NCI-H345 treated with DMSO at 0.1 percent for 48 hours (cell line): ENCODE measurements around the gene PRM3.

ENCODE experiments used
- DNase-seq: peaks from one replicate; lab custom pipeline; 2025; ENCODE audit not compliant: unreplicated experiment; lab: John Stamatoyannopoulos, UW

PRM3 gene

DNA sequence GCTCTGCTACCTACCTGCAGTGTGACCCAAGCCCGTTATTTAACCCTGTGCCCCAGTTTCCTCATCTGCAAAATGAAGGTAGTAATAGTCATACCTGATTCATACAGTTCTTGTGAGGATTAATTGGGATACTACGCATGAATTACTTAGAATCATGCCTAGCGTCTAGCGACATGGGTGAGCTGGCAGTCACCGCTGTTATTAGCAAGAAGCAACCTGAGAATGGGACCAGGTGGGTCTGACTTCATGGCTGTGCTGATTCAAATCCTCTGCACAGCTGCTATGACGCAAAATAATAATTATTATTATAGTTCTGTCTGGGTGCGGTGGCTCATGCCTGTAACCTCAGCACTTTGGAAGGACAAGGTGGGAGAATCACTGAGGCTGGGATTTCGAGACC, 25.3 kb downstream of the PRM3 start:
- DNase-seq: no peak

DNA sequence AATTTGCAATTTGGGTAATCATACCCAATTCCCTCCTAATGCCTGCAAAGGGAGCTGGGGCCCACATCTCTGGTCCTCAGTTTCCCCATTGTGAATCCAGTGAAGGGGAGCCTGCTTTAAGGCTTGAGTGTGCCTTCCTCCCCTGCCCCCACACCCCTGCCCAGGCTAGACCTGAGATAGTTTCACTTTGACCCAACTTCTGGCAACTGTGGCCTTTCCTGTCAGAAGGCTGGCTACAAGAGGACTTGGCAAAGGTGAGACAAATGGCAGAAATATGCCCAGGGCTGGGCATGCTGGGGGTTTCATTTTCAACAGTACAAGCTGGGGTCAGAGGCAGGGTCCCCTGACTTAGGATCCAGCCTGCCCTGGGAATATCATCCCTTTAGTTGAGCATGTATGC, 27.4 kb downstream of the PRM3 start:
- DNase-seq: no peak

DNA sequence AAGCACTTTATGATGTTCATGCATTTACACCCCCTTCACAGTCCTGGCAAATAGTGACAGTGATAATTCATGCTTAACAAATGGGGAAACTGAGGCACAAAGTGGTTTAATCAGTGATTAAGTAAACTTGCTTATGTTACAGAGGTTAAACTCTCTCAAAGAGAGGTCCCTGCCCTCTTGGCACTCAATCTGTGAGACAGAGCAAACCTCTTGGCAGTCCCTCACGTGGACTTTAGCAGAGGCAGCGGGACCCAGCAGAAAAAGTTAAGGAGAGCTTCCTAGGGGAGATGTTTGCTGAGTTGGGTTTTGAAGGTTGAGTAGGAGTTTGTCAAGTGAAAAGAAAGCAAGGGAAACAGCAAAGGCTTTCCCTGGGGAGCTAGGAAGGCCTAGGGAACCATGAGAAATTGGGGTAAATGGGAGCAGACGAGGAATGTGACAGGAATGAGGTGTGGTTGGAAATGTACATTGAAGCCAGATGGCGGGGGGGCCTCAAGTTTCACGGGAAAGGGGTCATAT, 28.1 kb downstream of the PRM3 start:
- DNase-seq: no peak

DNA sequence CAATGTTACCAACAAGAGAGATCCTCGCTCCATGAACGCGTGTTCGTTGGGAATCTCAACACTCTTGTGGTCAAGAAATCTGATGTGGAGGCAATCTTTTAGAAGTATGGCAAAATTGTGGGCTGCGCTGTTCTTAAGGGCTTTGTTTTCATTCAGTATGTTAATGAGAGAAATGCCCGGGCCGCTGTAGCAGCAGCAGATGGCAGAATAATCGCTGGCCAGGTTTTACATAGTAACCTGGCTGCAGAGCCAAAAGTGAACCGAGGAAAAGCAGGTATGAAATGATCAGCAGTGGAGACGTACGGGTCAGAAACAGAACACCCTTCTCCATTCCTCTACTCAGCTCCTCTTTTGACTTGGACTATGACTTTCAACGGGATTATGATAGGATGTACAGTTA, 30.8 kb downstream of the PRM3 start:
- DNase-seq: no peak

DNA sequence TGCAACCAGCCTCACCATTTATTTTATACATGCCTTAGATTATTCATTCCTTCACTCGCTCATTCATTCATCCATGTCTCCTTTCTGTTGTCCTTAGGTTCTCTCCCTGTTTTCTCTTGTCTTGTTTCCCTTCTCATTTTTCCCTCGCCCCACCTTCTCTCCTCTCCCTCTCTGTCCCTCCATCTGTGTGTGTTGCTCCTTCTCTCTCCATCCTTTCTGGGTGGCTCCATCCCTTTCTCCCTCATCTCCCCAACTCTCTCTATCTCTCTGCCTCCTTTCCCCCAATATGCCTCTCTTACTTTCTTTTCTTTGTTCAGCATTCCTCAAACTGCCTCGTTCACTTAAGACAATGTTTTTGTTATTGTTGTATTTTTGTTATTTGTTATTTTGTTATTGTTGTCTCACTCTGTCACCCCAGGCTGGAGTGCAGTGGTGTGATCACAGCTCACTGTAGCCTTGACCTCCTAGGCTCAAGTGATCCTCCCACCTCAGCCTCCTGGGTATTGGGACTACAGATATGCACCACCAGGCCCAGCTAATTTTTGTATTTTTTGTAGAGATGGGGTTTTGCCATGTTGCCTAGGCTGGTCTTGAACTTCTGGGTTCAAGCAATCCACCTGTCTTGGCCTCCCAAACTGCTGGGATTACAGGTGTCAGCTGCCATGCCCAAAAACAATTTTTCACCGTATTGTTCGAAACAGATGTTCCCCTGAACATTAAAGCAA, 31.8 kb downstream of the PRM3 start:
- no peak for DNase-seq

DNA sequence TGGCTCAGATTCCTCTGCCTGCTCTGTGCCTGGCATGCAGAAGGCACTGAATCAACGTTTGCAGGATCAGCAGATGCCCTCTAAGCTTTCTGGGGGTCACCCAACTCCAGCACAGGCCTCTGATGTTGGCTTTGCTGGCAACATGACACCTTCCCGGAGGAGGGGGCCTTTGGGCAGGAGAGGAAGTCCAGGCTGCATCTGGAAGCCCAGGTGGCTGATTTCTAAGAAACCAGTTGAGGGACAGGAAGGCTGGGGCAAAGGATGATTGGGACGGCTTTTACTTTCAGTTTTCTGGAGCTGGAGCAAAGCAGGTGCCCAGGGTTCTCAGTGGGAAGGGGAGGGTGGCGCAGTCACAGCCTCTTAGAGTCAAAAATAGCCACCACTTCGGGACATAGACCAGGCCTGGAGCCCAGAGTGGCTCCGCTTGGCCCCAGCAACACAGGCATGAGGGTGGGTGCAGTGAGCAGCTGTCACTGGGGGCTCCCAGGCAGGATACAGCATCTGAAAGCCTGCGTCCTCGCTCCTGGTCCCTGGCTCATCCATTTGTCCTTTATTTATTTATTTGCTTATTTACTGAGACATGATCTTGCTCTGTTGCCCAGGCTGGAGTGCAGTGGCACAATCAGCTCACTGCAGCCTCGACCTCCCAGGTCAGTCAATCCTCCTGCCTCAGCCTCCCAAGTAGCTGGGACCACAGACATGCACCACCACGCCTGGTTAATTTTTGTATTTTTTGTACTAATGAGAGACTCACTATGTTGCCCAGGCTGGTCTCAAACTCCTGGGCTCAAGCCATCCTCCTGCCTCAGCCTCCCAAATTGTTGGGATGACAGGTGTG, 32.6 kb downstream of the PRM3 start:
- no peak for DNase-seq

DNA sequence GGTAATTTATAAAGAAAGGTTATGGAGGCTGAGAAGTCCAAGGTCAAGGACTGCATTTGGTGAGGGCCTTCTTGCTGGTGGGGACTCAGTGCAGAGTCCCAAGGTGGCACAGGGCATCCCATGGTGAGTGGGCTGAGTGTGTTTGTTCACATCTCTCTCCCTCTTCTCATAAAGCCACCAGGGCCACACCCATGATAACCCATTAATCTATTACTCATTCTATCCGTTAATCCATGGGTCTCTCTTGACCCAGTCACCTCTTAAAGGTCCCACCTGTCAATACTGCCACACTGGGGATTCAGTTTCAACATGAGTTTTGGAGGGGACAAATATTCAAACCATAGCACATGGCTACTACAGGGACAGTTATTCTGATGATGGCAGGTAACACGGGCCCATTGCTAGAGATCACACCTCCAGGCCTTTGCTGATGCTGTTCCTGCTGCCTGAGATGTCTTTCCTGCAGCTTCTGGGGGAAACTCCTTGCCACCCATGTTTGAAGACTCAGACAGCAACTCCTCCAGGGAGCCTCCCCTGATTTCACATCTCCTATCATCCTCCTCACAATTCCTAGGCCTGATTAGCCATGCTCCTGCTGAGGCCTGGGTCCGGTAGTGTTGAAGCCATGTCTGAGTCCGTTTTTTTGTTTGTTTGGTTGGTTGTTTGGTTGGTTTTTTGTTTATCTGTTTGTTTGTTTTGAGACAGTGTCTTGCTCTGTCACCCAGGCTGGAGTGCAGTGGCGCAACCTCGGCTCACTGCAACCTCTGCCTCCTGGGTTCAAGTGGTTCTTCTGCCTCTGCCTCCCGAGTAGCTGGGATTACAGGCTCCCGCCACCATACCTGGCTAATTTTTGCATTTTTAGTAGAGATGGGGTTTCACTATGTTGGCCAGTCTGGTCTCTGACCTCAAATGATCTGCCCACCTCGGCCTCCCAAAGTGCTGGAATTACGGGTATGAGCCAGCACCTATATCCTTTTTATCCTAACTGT, 33.5 kb downstream of the PRM3 start:
- DNase-seq: no peak

DNA sequence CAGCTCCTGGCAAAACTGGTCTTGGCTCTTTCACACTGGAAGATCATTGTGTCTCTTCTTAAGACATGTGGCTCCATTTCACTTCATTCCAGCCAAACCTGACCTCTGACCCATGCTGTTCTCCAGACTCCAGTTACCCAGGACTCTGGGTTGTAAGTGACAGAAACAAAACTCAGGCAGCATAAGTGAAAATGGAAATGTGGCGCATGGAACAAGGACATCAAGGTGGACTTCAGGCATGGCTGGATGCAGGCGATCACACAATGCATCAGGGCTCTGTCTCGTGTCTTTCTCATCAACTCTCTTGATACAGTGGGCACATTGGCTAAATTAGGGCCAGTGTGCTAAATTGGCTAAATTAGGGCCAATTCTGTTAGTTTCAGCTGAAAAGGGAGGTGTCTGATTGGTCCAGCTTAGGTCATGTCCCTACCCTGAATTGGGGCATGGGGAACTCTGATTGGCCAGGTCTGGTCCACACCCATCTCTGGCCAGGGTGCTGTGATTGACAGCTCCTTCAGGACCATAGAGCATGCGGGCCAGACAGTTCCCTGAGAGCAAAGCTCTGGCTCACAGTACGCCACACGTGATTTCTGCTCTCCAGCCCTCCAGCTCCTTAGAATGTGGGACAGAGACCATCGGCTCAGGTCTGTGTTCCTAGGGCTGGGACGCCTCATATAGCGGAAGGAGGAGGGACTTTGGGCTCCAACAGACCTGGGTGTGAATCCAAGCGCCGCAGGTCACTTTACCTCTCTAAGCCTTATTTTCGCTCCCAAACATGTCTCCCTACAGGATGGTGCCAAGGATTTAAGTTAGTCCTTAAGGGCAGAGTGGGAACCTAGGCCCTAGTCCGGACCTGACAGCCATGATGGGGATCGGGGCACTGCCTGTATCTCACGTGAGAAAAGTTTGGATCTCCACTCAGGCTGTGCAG, 34.9 kb downstream of the PRM3 start:
- no peak for DNase-seq

DNA sequence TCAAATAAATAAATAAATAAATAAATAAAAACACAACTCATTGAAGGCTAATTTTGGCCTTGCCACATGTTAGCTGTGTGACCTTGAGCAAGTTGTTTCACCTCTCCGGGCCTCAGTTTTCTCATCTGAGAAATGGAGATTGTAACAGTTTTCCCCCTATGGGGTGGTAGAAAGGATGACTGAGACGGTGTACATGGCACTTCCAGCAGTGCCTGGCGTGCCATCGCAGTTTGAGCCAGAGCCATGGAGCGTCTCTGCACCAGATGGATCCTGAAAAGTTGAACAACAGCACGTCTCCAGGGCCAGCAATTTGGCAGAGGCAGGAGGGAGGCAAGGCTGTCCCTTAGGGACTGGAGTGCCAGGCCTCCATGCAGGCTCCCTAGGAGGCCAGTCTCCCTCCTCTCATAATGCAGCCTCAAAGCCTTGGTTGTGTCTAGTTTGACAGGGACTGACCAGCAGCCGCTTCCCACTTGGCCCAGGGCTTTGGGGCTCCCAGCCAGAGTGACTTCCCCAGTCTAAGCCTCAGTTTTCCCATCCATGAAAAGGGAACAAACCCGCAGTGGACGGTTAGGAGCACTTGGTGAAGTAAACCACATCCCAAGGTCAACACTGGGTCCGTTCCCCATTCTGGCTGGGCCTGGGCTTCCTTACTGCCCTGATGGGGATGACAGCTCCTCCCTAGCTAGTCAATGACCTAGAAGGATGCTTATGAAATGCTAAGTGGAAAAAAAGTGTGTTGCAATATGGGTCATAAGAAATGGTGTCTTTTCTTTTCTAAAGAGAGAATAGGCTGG, 36.8 kb downstream of the PRM3 start:
- no peak for DNase-seq

DNA sequence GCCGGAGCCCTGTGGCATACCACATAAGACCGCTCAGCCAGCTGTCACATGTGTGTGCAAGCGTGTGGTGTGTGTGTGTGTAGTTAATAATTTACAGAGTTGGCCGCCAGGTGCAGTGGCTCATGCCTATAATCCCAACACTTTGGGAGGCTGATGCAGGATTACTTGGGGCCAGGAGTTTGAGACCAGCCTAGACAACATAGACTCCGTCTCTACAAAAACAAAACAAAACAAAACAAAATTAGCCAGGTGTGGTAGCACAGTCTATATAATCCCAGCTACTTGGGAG, 37.8 kb downstream of the PRM3 start:
- no peak for DNase-seq

DNA sequence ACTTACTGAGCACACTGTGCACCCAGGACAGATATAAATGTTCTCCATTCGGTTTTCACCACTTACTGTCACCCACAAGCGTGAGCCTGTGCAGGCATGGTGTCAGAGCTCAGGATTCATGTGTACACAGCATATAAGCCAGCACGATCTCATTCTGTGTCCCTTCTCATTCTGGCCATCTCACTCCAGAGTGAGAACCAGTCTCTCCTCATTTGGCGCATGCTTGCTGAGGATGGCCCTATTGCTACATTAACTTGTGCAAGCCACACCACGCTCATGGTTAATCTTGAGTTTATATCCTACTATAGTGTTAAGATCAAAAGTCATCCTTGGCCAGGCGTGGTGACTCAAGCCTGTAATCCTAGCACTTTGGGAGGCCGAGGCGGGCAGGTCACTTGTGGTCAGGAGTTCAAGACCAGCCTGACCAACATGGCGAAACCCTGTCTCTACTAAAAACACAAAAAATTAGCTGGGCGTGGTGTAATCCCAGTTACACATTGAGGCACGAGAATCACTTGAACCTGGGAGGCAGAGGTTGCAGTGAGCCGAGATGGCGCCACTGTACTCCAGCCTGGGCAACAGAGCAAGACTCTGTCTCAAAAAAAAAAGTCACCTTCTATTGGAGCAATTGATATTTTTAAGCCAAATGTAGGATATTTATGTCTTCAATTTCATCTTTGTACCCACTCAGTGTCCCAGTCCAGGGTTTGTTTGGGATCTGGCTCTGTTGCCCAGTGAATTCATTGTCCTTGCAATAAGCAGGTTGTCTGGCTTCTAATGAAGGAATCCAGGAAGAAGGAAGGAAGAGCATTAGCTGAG, 38.3 kb downstream of the PRM3 start:
- no peak for DNase-seq

DNA sequence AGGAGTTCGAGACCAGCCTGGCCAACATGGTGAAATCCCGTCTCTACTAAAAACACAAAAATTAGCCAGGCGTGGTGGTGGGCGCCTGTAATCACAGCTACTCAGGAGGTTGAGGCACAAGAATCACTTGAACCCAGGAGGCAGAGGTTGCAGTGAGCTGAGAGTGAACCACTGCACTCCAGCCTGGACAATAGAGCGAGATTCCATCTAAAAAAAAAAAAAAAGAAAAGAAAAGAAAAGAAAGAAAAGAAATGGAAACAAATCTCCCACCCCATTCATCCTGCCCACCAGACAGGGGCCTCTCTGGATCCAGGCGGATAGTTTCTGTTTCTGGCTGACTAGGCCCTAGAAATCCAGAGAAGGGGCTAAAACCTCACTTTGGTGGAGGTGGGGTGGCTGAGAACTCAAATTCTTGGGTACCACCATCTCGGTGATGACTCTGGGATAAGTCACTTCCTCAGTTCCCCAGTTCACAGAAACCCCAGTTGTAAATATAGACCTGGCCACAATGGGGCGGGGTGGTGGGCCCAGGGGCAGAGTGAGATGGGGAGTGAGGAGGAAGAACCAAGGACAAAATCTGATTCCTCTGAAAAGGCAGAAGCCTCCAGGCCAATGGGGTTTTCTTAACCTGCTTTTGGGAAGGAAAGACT, 39.6 kb downstream of the PRM3 start:
- DNase-seq: no peak

DNA sequence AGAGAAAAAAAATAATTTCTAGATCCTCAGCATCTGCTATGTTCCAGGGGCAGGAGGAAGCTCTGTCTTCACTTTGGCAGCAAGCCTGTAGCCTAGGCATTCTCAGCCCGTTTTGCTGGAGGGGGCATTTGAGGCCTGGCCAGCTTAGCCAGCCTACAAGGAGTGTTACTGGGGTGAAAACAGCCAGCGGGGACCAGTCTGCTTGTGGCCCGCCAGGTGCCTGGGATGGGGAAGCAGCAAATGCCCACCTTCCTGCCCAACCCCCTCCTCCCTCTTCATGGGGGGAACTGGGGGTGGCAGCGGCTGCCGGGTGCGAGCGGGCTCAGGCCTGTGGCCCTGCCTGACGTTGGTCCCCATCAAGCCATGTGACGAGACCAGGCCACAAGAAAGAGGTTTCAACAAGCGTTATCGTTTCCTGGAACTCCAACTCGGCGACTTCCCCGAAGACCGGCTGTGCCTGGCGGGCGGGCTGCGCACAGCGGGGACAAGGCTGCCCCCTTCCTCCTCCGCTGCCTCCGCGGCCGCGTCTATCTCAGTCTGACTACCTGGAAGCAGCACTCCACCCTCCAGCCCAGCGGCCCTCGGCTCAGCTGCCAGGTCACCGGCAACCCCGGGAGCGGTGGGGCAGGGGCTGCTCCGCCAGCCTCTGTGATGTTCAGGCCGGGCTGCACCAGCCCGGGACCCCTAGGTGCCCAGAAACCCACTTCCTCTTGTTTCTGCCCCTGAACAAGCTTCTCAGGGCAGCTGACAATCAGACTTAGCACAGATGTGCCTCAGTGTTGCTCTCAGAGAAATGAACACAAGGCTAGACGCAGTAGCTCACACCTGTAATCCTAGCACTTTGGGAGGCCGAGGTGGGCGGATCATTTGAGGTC, 40.3 kb downstream of the PRM3 start:
- DNase-seq: no peak

DNA sequence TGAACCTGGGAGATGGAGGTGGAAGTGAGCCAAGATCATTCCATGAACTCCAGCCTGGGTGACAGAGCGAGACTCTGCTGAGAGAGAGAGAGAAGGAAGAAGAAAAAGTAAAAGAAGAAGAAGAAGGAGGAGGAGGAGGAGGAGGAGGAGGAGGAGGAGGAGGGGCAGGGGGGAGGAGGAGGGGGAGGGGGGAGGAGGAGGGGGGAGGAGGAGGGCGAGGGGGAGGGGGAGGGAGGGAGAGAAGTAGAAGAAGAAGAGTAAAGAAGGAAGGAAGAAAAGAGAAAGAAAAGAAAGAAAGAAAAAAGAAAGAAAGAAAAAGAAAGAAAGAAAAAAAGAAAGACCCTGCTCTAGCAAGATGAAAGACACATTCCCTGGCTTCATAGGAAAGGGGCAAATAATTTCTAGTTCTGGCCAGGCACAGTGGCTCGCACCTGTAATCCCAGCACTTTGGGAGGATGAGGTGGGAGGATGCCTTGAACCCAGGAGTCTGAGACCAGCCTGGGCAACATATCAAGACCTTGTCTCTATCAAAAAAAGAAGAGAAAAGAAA, 41.1 kb downstream of the PRM3 start:
- DNase-seq: no peak

DNA sequence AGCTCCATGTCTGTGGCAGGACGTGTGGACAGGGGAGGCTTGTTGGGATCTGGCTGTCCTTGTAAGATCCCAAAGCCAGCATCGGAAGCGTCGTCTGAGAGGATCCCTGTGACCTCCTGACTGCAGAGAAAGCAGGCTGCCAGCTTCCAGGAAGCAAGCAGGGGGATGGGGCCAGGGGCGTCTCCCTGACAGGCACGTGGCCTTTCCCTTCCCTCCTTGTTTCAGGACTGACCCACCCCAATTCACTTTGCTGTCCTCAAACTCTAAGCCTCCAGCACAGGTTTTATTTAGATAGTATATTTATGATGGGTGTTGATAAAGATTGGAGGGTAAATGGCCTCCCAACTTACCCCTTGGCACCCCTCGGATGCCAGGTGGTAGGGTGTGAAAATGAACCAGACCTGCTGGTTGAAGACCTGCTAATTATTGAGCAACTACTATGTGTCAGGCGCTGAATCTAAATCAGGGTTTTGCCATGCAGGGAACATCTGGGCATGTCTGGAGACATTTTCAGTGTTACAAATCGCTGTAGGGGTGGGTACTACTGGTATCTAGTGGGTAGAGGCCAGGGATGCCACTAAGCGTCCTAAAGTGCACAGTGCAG, 42.0 kb downstream of the PRM3 start:
- no peak for DNase-seq

DNA sequence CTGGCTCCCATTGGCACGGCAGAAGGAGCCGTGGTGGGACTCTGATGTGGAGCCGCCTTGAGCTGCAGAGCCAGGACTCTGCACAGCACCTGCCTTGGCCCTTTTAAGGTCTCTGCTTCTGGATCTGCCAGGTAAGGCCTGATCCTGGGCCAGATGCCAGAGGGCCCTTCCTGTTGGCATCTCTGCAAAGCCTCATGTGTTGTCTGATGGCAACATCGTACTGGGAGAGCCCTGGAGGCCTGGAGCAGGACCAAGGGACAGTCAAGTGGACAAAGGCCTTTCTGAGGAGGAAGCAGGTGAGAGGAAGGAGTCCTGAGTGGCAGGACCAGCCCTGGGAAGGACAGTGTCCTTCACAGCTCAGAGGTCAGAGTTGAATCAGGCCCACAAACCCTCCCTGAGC, 43.5 kb downstream of the PRM3 start:
- no peak for DNase-seq

DNA sequence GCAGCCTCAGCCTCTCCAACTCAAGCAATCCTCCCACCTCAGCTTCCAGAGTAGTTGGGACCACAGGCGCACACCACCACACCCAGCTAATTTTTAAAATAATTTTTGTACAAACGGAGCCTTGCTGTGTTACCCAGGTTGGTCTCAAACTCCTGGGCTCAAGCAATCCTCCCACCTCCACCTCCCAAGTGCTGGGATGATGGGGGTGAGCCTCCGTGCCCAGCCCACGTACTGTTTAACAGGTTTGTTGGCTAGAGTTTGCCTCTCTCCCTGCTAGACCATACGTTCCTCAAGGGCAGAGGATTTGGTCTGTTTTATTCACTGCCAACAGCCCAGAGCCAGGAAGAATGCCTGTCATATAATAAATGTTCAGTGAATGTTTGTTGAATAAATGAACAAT, 44.0 kb downstream of the PRM3 start:
- DNase-seq: no peak
